SU-DHL-6 (cell line): ENCODE measurements around the gene LRRC18.

Source experiments
- H2AFZ ChIP-seq: fragments of 200-600 bp; sonication (generic); 2 replicates; pipeline ENCODE4 v1.6.1; 2014; ENCODE audit warnings: low read depth, mild to moderate bottlenecking, moderate library complexity, mixed read lengths, antibody characterized with exemption, low read length; ENCODE audit not compliant: severe bottlenecking
- H3F3A ChIP-seq: fragments of 200-600 bp; shearing (Covaris generic); 2 replicates; pipeline ENCODE4 v1.6.0; 2016; ENCODE audit warnings: antibody characterized with exemption, mild to moderate bottlenecking; ENCODE audit not compliant: insufficient read depth
- H3K27ac ChIP-seq: fragments of 200-600 bp; sonication (generic); 2 replicates; pipeline ENCODE4 v1.5.1; 2016; ENCODE audit warnings: low read depth, mild to moderate bottlenecking, low read length, moderate library complexity, mixed read lengths
- H3K27me3 ChIP-seq: fragments of 200-600 bp; sonication (generic), shearing (Covaris generic); 2 replicates; pipeline ENCODE4 v1.6.0; 2014; ENCODE audit warnings: mild to moderate bottlenecking, low read length
- H3K36me3 ChIP-seq: fragments of 200-600 bp; sonication (generic); 2 replicates; pipeline ENCODE4 v1.6.1; 2014; ENCODE audit warnings: mild to moderate bottlenecking, low read length, mixed read lengths
- H3K4me2 ChIP-seq: fragments of 300-600, 200-600 bp; shearing (Covaris generic), sonication (generic); 2 replicates; pipeline ENCODE4 v1.6.0; 2014; ENCODE audit warnings: low read length, low read depth, mild to moderate bottlenecking; ENCODE audit not compliant: poor library complexity, severe bottlenecking
- H3K4me3 ChIP-seq: fragments of 200-600 bp; sonication (generic); 2 replicates; pipeline ENCODE4 v1.5.1; 2014; ENCODE audit warnings: antibody characterized with exemption, low read length, mild to moderate bottlenecking, mixed read lengths; ENCODE audit not compliant: insufficient read depth, poor library complexity, severe bottlenecking
- H3K79me2 ChIP-seq: fragments of 200-600 bp; sonication (generic); 2 replicates; pipeline ENCODE4 v1.6.1; 2014; ENCODE audit warnings: mild to moderate bottlenecking, low read length, moderate library complexity; ENCODE audit not compliant: insufficient read depth
- H3K9ac ChIP-seq: fragments of 200-600 bp; sonication (generic); 2 replicates; pipeline ENCODE4 v1.7.0; 2014; ENCODE audit warnings: mild to moderate bottlenecking, low read length
- H3K9me2 ChIP-seq: fragments of 200-600 bp; sonication (generic); replicated peaks from 2 replicates; pipeline ENCODE4 v1.6.1; 2014; ENCODE audit warnings: low read length; ENCODE audit not compliant: insufficient read depth
- H3K9me3 ChIP-seq: fragments of 200-600 bp; sonication (generic); 2 replicates; pipeline ENCODE4 v1.6.1; 2014; ENCODE audit warnings: low read length, mixed read lengths; ENCODE audit not compliant: insufficient read depth
- H4K20me1 ChIP-seq: fragments of 200-600 bp; sonication (generic); 2 replicates; pipeline ENCODE4 v1.6.1; 2014; ENCODE audit warnings: low read depth, mild to moderate bottlenecking, antibody characterized with exemption, low read length, moderate library complexity, mixed read lengths
- CTCF ChIP-seq: fragments of 200-600 bp; sonication (generic); IDR thresholded peaks from one replicate; pipeline ENCODE4 v1.5.1; 2017; ENCODE audit warnings: antibody characterized with exemption, mild to moderate bottlenecking, low read length, moderate library complexity; ENCODE audit not compliant: insufficient read depth, poor library complexity, severe bottlenecking
- EZH2phosphoT487 ChIP-seq: fragments of 200-600 bp; sonication (generic), shearing (Covaris generic); conservative IDR thresholded peaks from 2 replicates; pipeline ENCODE4 v1.6.1; 2018; ENCODE audit warnings: mild to moderate bottlenecking, antibody characterized with exemption, low read length, moderate library complexity, mixed read lengths

LRRC18 gene

GRCh38 chr10:48881937-48882336 lies 57.7 kb downstream of the LRRC18 start:
- Histone ChIP-seq H2AFZ (no peak overlapping the region), H4K20me1 (no peaks in the 10 kb centered on the region)
- TF ChIP-seq EZH2phosphoT487 (no peak), CTCF (no peak)

GRCh38 chr10:48880016-48880705 lies 59.5 kb downstream of the LRRC18 start:
- Histone ChIP-seq H3K9ac (no peak overlapping the region), H3K9me3 (no peaks in the 10 kb centered on the region), H3K79me2 (no peaks in the 10 kb centered on the region), H3K36me3 (no peaks in the 10 kb centered on the region), H3K4me2 (no peak overlapping the region), H4K20me1 (no peaks in the 10 kb centered on the region), H3K4me3 (no peak overlapping the region), H3K27ac (no peak overlapping the region), H2AFZ (no peak overlapping the region), H3K27me3 (no peaks in the 10 kb centered on the region), H3F3A (no peaks in the 10 kb centered on the region), H3K9me2 (no peaks in the 10 kb centered on the region)
- TF ChIP-seq EZH2phosphoT487: no peak
- no peak for TF ChIP-seq CTCF

More at GRCh38 chr10:48881937-48882336, 57.7 kb downstream of the LRRC18 start:
- H3K4me3 ChIP-seq: no peak overlapping the region
- no peaks in the 10 kb centered on the region for H3K27me3 ChIP-seq
- H3K79me2 ChIP-seq: no peaks in the 10 kb centered on the region
- no peaks in the 10 kb centered on the region for H3K9me3 ChIP-seq
- no peaks in the 10 kb centered on the region for H3K9me2 ChIP-seq
- no peak overlapping the region for H3K27ac ChIP-seq
- no peak overlapping the region for H3K4me2 ChIP-seq
- H3F3A ChIP-seq: no peaks in the 10 kb centered on the region
- no peak overlapping the region for H3K9ac ChIP-seq
- no peaks in the 10 kb centered on the region for H3K36me3 ChIP-seq

- TF ChIP-seq EZH2phosphoT487: no peak
- no peak for TF ChIP-seq CTCF
- no peaks in the 10 kb centered on the region for H3K79me2 ChIP-seq
- H3F3A ChIP-seq: no peaks in the 10 kb centered on the region
- H4K20me1 ChIP-seq: no peaks in the 10 kb centered on the region
- H3K9ac ChIP-seq: no peak overlapping the region
- no peaks in the 10 kb centered on the region for H3K9me3 ChIP-seq
- H3K9me2 ChIP-seq: no peaks in the 10 kb centered on the region
- H3K4me2 ChIP-seq: no peak overlapping the region
- H3K27ac ChIP-seq: no peak overlapping the region
- no peak overlapping the region for H2AFZ ChIP-seq
- no peak overlapping the region for H3K4me3 ChIP-seq
- no peaks in the 10 kb centered on the region for H3K36me3 ChIP-seq
- H3K27me3 ChIP-seq: no peaks in the 10 kb centered on the region
Observed at GRCh38 chr10:48879451-48879850, 60.2 kb downstream of the LRRC18 start.
